ENCODE data around the gene SMARCD1. TPM values are rescaled to one million over a fixed set of nuclear protein-coding genes. Genes with fewer than 3 reads are reported as not detected.
A peak's percentile ranks its signal among the peaks of the same experiment; 100 is the strongest.

Gene SMARCD1
- total RNA-seq, 6 donors from 2014 or later: 44.6 to 76.2 (median 51.0) TPM

- no peaks in the 10 kb centered on the region for H3K27me3 ChIP-seq
- 20 to 29% methylated on average over 3 of the region's 3 CpGs for WGBS, 2 donors
- H3K4me1 ChIP-seq: peaks cover 9 to 32% (median 13%) of the 10 kb centered on the region in 4 donors
- DNase-seq (peak in 1 of 2 donors; percentile 55), ATAC-seq (ENCODE audit: low FRiP score in 2 of 2) (peak; percentile 23 to 74)
- peaks cover 20 to 73% (median 62%) of the 10 kb centered on the region in 4 donors for H3K36me3 ChIP-seq
- no peak overlapping the region for H3K4me3 ChIP-seq
- no peak overlapping the region for H3K27ac ChIP-seq
- no peaks in the 10 kb centered on the region for H3K9me3 ChIP-seq
- TF ChIP-seq, protein P1, sequence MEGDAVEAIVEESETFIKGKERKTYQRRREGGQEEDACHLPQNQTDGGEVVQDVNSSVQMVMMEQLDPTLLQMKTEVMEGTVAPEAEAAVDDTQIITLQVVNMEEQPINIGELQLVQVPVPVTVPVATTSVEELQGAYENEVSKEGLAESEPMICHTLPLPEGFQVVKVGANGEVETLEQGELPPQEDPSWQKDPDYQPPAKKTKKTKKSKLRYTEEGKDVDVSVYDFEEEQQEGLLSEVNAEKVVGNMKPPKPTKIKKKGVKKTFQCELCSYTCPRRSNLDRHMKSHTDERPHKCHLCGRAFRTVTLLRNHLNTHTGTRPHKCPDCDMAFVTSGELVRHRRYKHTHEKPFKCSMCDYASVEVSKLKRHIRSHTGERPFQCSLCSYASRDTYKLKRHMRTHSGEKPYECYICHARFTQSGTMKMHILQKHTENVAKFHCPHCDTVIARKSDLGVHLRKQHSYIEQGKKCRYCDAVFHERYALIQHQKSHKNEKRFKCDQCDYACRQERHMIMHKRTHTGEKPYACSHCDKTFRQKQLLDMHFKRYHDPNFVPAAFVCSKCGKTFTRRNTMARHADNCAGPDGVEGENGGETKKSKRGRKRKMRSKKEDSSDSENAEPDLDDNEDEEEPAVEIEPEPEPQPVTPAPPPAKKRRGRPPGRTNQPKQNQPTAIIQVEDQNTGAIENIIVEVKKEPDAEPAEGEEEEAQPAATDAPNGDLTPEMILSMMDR (IDR thresholded peaks at IDR 0.05): peak; percentile 64 to 80 (median 72)
- TF ChIP-seq EP300 (IDR thresholded peaks at IDR 0.05) (no peak), POLR2AphosphoS5 (IDR thresholded peaks at IDR 0.05) (no peak), POLR2A (IDR thresholded peaks at IDR 0.05) (no peak)
Measured at GRCh38 chr12:50088577-50089335, 3.6 kb downstream of the SMARCD1 start.

GRCh38 chr12:50089730-50090129, 4.6 kb downstream of the SMARCD1 start:
- Histone ChIP-seq H3K27me3 (no peaks in the 10 kb centered on the region), H3K27ac (no peak overlapping the region), H3K4me1 (peaks cover 5 to 23% (median 9%) of the 10 kb centered on the region in 4 donors), H3K4me3 (no peak overlapping the region), H3K9me3 (no peaks in the 10 kb centered on the region), H3K36me3 (peaks cover 28 to 83% (median 71%) of the 10 kb centered on the region in 4 donors)
- DNase-seq (no peak), ATAC-seq (ENCODE audit: low FRiP score in 2 of 2) (no peak)
- 93 to 99% methylated on average over 3 to 7 of the region's 7 CpGs for WGBS, 2 donors
- TF ChIP-seq POLR2A (IDR thresholded peaks at IDR 0.05): no peak
- TF ChIP-seq POLR2AphosphoS5 (IDR thresholded peaks at IDR 0.05): no peak
- TF ChIP-seq EP300 (IDR thresholded peaks at IDR 0.05): no peak
- TF ChIP-seq, protein P1 (IDR thresholded peaks at IDR 0.05): no peak

GRCh38 chr12:50090391-50090790, 5.2 kb downstream of the SMARCD1 start:
- H3K9me3 ChIP-seq: no peaks in the 10 kb centered on the region
- DNase-seq (no peak), ATAC-seq (ENCODE audit: low FRiP score in 2 of 2) (no peak)
- 95 to 98% methylated on average over 5 of the region's 5 CpGs for WGBS, 2 donors
- TF ChIP-seq EP300 (IDR thresholded peaks at IDR 0.05): no peak
- TF ChIP-seq POLR2AphosphoS5 (IDR thresholded peaks at IDR 0.05): no peak
- TF ChIP-seq, protein P1 (IDR thresholded peaks at IDR 0.05): no peak
- no peak for TF ChIP-seq POLR2A (IDR thresholded peaks at IDR 0.05)
- H3K4me3 ChIP-seq: no peak overlapping the region
- peaks cover 34 to 90% (median 78%) of the 10 kb centered on the region in 4 donors for H3K36me3 ChIP-seq
- no peaks in the 10 kb centered on the region for H3K27me3 ChIP-seq
- H3K4me1 ChIP-seq: peaks cover 5 to 23% (median 9%) of the 10 kb centered on the region in 4 donors
- no peak overlapping the region for H3K27ac ChIP-seq

DNA sequence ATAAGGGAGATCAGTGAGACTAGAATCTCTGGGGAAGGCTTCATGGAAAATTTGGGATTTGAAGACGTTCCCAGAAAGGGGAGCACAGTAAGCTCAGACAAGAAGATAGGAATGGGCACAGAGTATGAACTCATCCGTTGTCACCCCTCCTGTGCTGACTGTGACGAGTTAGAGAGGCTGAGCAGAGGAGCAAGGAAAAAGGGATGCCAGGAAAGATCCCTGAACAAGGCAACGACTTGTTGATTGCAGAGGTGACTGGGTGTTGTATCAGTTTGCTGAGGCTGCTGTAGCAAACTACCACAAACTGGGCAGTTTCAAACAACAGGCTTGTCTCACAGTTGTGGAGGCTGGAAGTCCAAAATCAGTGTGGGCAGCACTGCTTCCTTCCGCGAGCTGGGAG, 12.8 kb downstream of the SMARCD1 start:
- Histone ChIP-seq H3K9me3 (no peaks in the 10 kb centered on the region), H3K4me3 (no peak overlapping the region), H3K36me3 (peaks cover 46 to 90% (median 73%) of the 10 kb centered on the region in 4 donors), H3K27ac (no peak overlapping the region), H3K27me3 (no peaks in the 10 kb centered on the region), H3K4me1 (no peaks in the 10 kb centered on the region)
- TF ChIP-seq POLR2A (IDR thresholded peaks at IDR 0.05) (no peak), POLR2AphosphoS5 (IDR thresholded peaks at IDR 0.05) (no peak), EP300 (IDR thresholded peaks at IDR 0.05) (no peak)
- TF ChIP-seq, protein P1 (IDR thresholded peaks at IDR 0.05): no peak
- no peak for DNase-seq
- ATAC-seq (ENCODE audit: low FRiP score in 2 of 2): no peak
- WGBS, 2 donors: 91 to 96% methylated on average over 4 to 6 of the region's 6 CpGs

Data from upper lobe of left lung (tissue), 6 donors.